ENCODE measurements around the gene MGME1. TPM values are rescaled to one million over a fixed set of nuclear protein-coding genes. Genes with fewer than 3 reads are reported as not detected.

The MGME1 gene
- total and polyA plus RNA-seq, 9 of the 15 experiments (the other 6 are each of a cell fraction or from before 2014, with no cell fraction given): 13.4 to 45.1 (median 30.6) TPM

DNA sequence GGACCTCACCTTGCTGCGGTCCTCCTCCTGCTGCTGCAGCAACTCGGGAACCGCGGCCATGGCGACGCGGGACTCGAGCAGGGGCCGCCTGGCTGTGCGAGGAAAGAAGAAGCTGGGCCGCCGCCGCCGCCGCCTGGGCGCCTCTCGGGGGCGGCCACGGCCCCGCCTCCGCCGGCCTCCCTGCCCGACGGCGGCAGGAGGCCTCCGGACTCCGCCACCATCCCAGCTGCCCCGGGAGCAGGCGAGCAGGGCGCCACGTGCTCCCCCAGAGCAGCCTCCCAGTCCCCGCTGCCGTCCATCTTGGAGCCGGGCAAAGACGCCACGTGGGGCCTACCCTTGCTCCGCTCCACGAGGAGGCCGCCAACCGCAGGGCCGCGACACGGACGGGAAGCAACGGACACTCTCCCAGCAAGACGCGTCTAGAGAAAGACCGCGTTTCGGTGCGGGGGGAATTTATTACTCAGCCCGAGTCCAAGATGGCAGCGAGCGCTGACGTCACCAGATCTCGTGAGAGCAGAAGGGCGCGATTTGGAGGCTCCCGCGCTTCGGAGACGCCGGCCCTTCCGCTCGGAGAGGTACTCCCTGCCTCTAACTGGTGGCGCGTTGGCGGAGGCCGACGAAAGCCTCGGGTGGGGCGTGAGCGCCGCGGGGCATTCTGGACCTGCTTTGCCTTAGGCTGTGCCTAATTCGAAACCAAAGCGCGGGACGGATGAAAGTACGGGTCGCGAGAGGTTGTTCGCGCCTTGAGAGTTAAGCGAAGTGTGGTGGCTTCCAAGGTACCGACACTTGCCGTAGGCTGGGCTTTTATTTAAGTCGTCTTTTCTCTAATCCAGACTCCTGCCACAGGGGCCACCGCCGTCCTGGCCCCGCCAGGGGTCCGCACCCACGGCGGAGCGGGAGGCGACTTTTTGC is at the start of gene MGME1, which contains the start of gene SNX5 (continued):
- no peak for TF ChIP-seq FUS (optimal IDR thresholded peaks at IDR 0.05; ENCODE audit: low read depth, low read length)
- peak; percentile 80 for TF ChIP-seq ZNF143 (CRISPR knock-in tag; IDR thresholded peaks at IDR 0.05)
- peak; percentile 46 for TF ChIP-seq CCNT2 (IDR thresholded peaks at IDR 0.05; ENCODE audit: borderline replicate concordance, extremely low read depth, insufficient read length, low read depth, low read length)
- TF ChIP-seq ZNF408 (CRISPR knock-in tag; IDR thresholded peaks at IDR 0.05; ENCODE audit: low read depth): no peak
- no peak for TF ChIP-seq SMARCA4 (IDR thresholded peaks at IDR 0.05)
- TF ChIP-seq, protein P1, sequence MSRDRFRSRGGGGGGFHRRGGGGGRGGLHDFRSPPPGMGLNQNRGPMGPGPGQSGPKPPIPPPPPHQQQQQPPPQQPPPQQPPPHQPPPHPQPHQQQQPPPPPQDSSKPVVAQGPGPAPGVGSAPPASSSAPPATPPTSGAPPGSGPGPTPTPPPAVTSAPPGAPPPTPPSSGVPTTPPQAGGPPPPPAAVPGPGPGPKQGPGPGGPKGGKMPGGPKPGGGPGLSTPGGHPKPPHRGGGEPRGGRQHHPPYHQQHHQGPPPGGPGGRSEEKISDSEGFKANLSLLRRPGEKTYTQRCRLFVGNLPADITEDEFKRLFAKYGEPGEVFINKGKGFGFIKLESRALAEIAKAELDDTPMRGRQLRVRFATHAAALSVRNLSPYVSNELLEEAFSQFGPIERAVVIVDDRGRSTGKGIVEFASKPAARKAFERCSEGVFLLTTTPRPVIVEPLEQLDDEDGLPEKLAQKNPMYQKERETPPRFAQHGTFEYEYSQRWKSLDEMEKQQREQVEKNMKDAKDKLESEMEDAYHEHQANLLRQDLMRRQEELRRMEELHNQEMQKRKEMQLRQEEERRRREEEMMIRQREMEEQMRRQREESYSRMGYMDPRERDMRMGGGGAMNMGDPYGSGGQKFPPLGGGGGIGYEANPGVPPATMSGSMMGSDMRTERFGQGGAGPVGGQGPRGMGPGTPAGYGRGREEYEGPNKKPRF (IDR thresholded peaks at IDR 0.05; ENCODE audit: low read depth, low read length): no peak
- peak; percentile 50; the same call in 1 of the 2 replicates for TF ChIP-seq TOE1 (IDR thresholded peaks at IDR 0.05; ENCODE audit: borderline replicate concordance)
- TF ChIP-seq TOE1 (CRISPR knock-in tag; IDR thresholded peaks at IDR 0.05; ENCODE audit: borderline replicate concordance, low read depth): 0 out of 2 replicates have a peak, but pooled peaks have one; percentile 59
- TF ChIP-seq, protein P2, sequence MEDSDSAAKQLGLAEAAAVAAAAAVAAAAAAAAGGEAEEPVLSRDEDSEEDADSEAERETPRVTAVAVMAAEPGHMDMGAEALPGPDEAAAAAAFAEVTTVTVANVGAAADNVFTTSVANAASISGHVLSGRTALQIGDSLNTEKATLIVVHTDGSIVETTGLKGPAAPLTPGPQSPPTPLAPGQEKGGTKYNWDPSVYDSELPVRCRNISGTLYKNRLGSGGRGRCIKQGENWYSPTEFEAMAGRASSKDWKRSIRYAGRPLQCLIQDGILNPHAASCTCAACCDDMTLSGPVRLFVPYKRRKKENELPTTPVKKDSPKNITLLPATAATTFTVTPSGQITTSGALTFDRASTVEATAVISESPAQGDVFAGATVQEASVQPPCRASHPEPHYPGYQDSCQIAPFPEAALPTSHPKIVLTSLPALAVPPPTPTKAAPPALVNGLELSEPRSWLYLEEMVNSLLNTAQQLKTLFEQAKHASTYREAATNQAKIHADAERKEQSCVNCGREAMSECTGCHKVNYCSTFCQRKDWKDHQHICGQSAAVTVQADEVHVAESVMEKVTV (CRISPR knock-in tag; IDR thresholded peaks at IDR 0.05): no peak
- TF ChIP-seq NFATC3 (IDR thresholded peaks at IDR 0.05): no peak
- no peak for TF ChIP-seq FOXA1 (IDR thresholded peaks at IDR 0.05; ENCODE audit: borderline replicate concordance)
- TF ChIP-seq NUFIP1 (IDR thresholded peaks at IDR 0.05; ENCODE audit: partially characterized antibody): no peak
- no peak for TF ChIP-seq MTA2 (IDR thresholded peaks at IDR 0.05; ENCODE audit: low read depth)
- no peak for TF ChIP-seq NFE2L1 (tag; IDR thresholded peaks at IDR 0.05; ENCODE audit: borderline replicate concordance, low read depth)
- TF ChIP-seq, protein P3, sequence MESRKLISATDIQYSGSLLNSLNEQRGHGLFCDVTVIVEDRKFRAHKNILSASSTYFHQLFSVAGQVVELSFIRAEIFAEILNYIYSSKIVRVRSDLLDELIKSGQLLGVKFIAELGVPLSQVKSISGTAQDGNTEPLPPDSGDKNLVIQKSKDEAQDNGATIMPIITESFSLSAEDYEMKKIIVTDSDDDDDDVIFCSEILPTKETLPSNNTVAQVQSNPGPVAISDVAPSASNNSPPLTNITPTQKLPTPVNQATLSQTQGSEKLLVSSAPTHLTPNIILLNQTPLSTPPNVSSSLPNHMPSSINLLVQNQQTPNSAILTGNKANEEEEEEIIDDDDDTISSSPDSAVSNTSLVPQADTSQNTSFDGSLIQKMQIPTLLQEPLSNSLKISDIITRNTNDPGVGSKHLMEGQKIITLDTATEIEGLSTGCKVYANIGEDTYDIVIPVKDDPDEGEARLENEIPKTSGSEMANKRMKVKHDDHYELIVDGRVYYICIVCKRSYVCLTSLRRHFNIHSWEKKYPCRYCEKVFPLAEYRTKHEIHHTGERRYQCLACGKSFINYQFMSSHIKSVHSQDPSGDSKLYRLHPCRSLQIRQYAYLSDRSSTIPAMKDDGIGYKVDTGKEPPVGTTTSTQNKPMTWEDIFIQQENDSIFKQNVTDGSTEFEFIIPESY (CRISPR knock-in tag; IDR thresholded peaks at IDR 0.05): peak; percentile 37; the same call in 1 of the 2 replicates
- TF ChIP-seq, protein P4, sequence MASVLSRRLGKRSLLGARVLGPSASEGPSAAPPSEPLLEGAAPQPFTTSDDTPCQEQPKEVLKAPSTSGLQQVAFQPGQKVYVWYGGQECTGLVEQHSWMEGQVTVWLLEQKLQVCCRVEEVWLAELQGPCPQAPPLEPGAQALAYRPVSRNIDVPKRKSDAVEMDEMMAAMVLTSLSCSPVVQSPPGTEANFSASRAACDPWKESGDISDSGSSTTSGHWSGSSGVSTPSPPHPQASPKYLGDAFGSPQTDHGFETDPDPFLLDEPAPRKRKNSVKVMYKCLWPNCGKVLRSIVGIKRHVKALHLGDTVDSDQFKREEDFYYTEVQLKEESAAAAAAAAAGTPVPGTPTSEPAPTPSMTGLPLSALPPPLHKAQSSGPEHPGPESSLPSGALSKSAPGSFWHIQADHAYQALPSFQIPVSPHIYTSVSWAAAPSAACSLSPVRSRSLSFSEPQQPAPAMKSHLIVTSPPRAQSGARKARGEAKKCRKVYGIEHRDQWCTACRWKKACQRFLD (CRISPR knock-in tag; IDR thresholded peaks at IDR 0.05): peak; percentile 72; the same call in 1 of the 2 replicates
- no peak for TF ChIP-seq PHTF2 (CRISPR knock-in tag; IDR thresholded peaks at IDR 0.05)
- TF ChIP-seq RFX1 (IDR thresholded peaks at IDR 0.05): no peak
- TF ChIP-seq SMAD4 (CRISPR knock-in tag; conservative IDR thresholded peaks at IDR 0.05): peak; percentile 9; the same call in 1 of the 2 replicates
